OCI-LY1 (cell line): ENCODE results near the gene ARHGAP27.

ENCODE experiments used
- H2AFZ ChIP-seq: fragments of 200-600 bp; sonication (generic), shearing (Covaris generic); 2 replicates; pipeline ENCODE4 v1.6.0; 2014; ENCODE audit warnings: antibody characterized with exemption, mild to moderate bottlenecking, low read length
- H3F3A ChIP-seq: fragments of 200-600 bp; sonication (generic), shearing (Covaris generic); 2 replicates; pipeline ENCODE4 v1.6.0; 2014; ENCODE audit warnings: mild to moderate bottlenecking, antibody characterized with exemption, low read length, moderate library complexity; ENCODE audit not compliant: insufficient read depth
- H3K27ac ChIP-seq: fragments of 200-600 bp; sonication (generic); 2 replicates; pipeline ENCODE4 v1.5.1; 2014; ENCODE audit warnings: low read length, mixed run types, mild to moderate bottlenecking, low read depth; ENCODE audit not compliant: poor library complexity, severe bottlenecking
- H3K27me3 ChIP-seq: fragments of 200-600 bp; sonication (generic); 2 replicates; pipeline ENCODE4 v1.6.0; 2014; ENCODE audit warnings: antibody characterized with exemption, mild to moderate bottlenecking, low read length, moderate library complexity; ENCODE audit not compliant: insufficient read depth
- H3K36me3 ChIP-seq: fragments of 200-600 bp; sonication (generic); 2 replicates; pipeline ENCODE4 v1.6.1; 2014; ENCODE audit warnings: mild to moderate bottlenecking, antibody characterized with exemption, low read length, moderate library complexity, mixed read lengths; ENCODE audit not compliant: insufficient read depth
- H3K4me1 ChIP-seq: fragments of 200-600 bp; sonication (generic); 2 replicates; pipeline ENCODE4 v1.5.1; 2014; ENCODE audit warnings: mild to moderate bottlenecking, low read length, moderate library complexity; ENCODE audit not compliant: insufficient read depth, severe bottlenecking
- H3K4me2 ChIP-seq: fragments of 200-600 bp; sonication (generic), shearing (Covaris generic); 2 replicates; pipeline ENCODE4 v1.6.1; 2014; ENCODE audit warnings: low read length
- H3K4me3 ChIP-seq: fragments of 200-600 bp; sonication (generic); 2 replicates; pipeline ENCODE4 v1.5.1; 2014; ENCODE audit warnings: low read length, low read depth, mild to moderate bottlenecking, mixed read lengths; ENCODE audit not compliant: poor library complexity, severe bottlenecking
- H3K79me2 ChIP-seq: fragments of 200-600 bp; shearing (Covaris generic); 2 replicates; pipeline ENCODE4 v1.6.1; 2016; ENCODE audit warnings: mixed run types, low read length, mixed read lengths; ENCODE audit not compliant: insufficient read depth
- H3K9ac ChIP-seq: fragments of 200-600 bp; sonication (generic), shearing (Covaris generic); 2 replicates; pipeline ENCODE4 v1.6.1; 2014; ENCODE audit warnings: mild to moderate bottlenecking, low read length, mixed read lengths
- H3K9me2 ChIP-seq: fragments of 200-600 bp; sonication (generic), shearing (Covaris generic); 2 replicates; pipeline ENCODE4 v1.6.1; 2014; ENCODE audit warnings: low read depth, mild to moderate bottlenecking, low read length, mixed read lengths
- H3K9me3 ChIP-seq: fragments of 200-600 bp; shearing (Covaris generic); 2 replicates; pipeline ENCODE4 v1.6.1; 2014; ENCODE audit warnings: low read length, mixed read lengths
- H4K20me1 ChIP-seq: fragments of 200-600 bp; sonication (generic), shearing (Covaris generic); 2 replicates; pipeline ENCODE4 v1.6.0; 2016; ENCODE audit warnings: mild to moderate bottlenecking, low read length; ENCODE audit not compliant: insufficient read depth
- EZH2 ChIP-seq: fragments of 200-600 bp; sonication (generic), shearing (Covaris generic); IDR thresholded peaks from 2 replicates; pipeline ENCODE4 v1.8.0; 2017; ENCODE audit warnings: borderline replicate concordance, mixed run types, mild to moderate bottlenecking, antibody characterized with exemption, low read length, moderate library complexity, mixed read lengths
- TF ChIP-seq, protein P1 (sequence below): fragments of 200-600 bp; sonication (generic), shearing (Covaris generic); IDR thresholded peaks from 2 replicates; pipeline ENCODE4 v1.5.1; 2017; ENCODE audit warnings: mild to moderate bottlenecking, antibody characterized with exemption, low read length, moderate library complexity, mixed read lengths

Gene ARHGAP27

DNA sequence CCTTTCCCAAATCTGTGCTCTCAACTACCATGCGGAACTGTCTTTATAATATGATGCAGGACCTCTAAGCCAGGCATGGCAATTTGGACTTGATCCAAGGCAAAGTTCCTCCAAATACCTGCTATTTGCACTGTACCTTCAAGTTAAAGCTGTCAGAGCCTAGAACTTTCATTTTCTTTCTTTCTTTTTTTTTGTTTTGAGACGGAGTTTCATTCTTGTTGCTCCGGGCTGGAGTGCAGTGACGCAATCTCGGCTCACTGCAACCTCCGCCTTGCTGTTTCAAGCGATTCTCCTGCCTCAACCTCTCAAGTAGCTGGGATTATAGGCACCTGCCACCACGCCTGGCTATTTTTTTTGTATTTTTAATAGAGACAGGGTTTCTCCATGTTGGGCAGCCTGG lies 51.7 kb downstream of the ARHGAP27 start:
- Histone ChIP-seq H3K9me2 (no peaks in the 10 kb centered on the region), H3K4me3 (no peak overlapping the region), H2AFZ (no peak overlapping the region), H3K36me3 (no peaks in the 10 kb centered on the region), H3K4me2 (no peak overlapping the region), H3K9me3 (no peaks in the 10 kb centered on the region), H3K79me2 (no peaks in the 10 kb centered on the region), H3F3A (no peaks in the 10 kb centered on the region), H3K9ac (no peak overlapping the region), H3K27ac (no peak overlapping the region), H3K4me1 (no peaks in the 10 kb centered on the region), H4K20me1 (no peaks in the 10 kb centered on the region), H3K27me3 (peaks cover 8% of the 10 kb centered on the region)
- TF ChIP-seq EZH2, result no peak
- TF ChIP-seq, protein P1, sequence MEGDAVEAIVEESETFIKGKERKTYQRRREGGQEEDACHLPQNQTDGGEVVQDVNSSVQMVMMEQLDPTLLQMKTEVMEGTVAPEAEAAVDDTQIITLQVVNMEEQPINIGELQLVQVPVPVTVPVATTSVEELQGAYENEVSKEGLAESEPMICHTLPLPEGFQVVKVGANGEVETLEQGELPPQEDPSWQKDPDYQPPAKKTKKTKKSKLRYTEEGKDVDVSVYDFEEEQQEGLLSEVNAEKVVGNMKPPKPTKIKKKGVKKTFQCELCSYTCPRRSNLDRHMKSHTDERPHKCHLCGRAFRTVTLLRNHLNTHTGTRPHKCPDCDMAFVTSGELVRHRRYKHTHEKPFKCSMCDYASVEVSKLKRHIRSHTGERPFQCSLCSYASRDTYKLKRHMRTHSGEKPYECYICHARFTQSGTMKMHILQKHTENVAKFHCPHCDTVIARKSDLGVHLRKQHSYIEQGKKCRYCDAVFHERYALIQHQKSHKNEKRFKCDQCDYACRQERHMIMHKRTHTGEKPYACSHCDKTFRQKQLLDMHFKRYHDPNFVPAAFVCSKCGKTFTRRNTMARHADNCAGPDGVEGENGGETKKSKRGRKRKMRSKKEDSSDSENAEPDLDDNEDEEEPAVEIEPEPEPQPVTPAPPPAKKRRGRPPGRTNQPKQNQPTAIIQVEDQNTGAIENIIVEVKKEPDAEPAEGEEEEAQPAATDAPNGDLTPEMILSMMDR, result no peak

DNA sequence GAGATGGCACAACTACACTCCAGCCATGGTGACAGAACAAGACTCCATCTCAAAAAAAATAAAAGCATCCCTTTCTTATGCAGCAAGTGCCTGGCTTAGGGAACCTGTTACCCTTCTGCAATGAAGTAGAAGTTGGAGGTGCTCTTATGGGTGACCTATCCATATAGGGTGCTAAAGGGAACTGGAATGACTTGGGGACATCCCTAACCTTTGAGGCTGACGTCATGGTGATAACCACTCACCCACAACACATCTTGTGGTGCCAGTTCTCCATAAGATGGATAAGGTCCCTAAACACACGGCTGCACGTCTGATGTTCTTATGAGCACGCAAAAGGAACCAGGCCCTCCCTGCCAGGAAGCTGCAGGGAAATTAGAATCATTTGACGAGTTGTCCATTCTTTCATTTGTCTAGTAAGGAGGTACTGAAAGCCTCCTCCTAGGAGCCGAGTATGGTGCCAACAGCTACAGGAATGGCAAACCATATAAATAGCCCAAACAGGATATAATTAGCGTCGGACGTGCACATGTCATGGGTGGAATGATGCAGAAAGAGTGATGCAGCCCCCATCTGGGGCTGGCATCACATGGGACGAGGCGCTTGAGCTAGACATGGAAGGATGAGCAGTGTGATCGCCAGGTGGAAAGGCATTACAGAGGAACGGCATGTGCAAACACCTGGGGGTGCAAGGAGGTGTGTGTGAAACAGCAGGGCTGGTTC lies 52.5 kb downstream of the ARHGAP27 start:
- no peaks in the 10 kb centered on the region for H3F3A ChIP-seq
- H3K27me3 ChIP-seq, result peaks cover 8% of the 10 kb centered on the region
- no peaks in the 10 kb centered on the region for H4K20me1 ChIP-seq
- H3K36me3 ChIP-seq, result no peaks in the 10 kb centered on the region
- H3K9ac ChIP-seq, result no peak overlapping the region
- no peaks in the 10 kb centered on the region for H3K9me3 ChIP-seq
- no peak for TF ChIP-seq EZH2
- TF ChIP-seq, protein P1, result no peak
- no peak overlapping the region for H3K4me3 ChIP-seq
- no peak overlapping the region for H2AFZ ChIP-seq
- no peaks in the 10 kb centered on the region for H3K4me1 ChIP-seq
- H3K9me2 ChIP-seq, result no peaks in the 10 kb centered on the region
- H3K79me2 ChIP-seq, result no peaks in the 10 kb centered on the region
- no peak overlapping the region for H3K4me2 ChIP-seq
- H3K27ac ChIP-seq, result no peak overlapping the region

DNA sequence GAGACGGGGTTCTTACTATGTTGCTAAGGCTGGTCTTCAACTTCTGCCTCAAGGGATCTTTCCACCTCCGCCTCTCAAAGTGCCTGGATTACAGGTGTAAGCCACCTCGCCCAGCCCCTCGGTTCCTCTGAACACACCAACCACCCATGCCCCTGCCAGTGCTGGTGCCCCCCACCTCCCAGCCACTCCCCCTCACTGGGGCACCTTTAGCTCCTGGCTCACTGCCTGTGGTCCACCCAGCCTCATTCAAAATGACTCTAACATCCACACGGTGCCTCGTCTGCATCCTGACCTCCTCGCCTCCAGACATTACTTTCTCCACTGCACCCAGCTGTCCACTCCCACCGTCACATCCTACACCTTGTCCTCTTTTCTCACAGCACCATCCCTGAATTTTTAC lies 55.3 kb downstream of the ARHGAP27 start:
- H3K36me3 ChIP-seq, result no peaks in the 10 kb centered on the region
- H3K4me3 ChIP-seq, result no peak overlapping the region
- H3K4me2 ChIP-seq, result no peak overlapping the region
- H3F3A ChIP-seq, result no peaks in the 10 kb centered on the region
- no peaks in the 10 kb centered on the region for H3K79me2 ChIP-seq
- H2AFZ ChIP-seq, result no peak overlapping the region
- H3K27me3 ChIP-seq, result peaks cover 11% of the 10 kb centered on the region
- TF ChIP-seq, protein P1, result no peak
- no peak for TF ChIP-seq EZH2
- no peak overlapping the region for H3K27ac ChIP-seq
- no peaks in the 10 kb centered on the region for H4K20me1 ChIP-seq
- H3K9ac ChIP-seq, result no peak overlapping the region
- H3K9me2 ChIP-seq, result no peaks in the 10 kb centered on the region
- no peaks in the 10 kb centered on the region for H3K4me1 ChIP-seq
- H3K9me3 ChIP-seq, result no peaks in the 10 kb centered on the region
